DMS53 (cell line): Measurements from ENCODE around the gene ATP11A.
A peak's percentile ranks its signal among the peaks of the same experiment; 100 is the strongest.

Experiments used
- DNase-seq: peaks from one replicate; lab custom pipeline; 2025; lab: John Stamatoyannopoulos, UW

The ATP11A gene

DNA sequence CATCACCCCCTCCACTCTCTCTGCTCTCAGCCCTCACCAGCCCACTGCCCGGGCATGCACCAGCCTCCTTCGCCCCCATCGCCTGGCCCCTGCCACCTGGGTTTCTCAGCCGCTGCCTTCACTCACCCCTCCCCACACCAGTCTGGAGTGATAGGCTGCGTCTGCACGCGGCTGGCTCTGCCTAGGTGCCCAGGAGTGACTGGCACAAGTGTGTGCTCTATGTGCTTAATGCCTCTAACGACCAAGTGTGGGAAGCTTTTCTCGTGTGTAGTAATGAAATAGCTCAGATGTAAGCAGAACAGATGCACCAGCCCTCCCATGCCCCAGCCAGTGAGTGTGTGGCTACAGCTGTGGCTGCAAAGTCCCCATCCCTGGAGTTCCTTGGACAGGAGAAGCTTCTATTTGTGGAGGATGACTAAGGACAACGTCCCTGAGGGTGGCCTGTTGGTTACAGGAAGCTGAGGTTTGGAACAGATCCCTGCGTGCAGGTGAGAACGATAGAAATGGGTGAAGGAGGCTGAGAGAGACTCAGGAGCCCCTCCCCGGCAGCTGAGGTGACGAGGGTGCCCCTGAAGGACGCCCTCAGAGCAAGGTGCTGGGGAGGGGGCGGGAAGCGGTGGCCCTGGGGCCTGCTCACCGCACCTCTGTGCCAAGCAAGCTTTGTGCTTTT lies 35.6 kb downstream of the ATP11A start:
- DNase-seq = peak; percentile 74

DNA sequence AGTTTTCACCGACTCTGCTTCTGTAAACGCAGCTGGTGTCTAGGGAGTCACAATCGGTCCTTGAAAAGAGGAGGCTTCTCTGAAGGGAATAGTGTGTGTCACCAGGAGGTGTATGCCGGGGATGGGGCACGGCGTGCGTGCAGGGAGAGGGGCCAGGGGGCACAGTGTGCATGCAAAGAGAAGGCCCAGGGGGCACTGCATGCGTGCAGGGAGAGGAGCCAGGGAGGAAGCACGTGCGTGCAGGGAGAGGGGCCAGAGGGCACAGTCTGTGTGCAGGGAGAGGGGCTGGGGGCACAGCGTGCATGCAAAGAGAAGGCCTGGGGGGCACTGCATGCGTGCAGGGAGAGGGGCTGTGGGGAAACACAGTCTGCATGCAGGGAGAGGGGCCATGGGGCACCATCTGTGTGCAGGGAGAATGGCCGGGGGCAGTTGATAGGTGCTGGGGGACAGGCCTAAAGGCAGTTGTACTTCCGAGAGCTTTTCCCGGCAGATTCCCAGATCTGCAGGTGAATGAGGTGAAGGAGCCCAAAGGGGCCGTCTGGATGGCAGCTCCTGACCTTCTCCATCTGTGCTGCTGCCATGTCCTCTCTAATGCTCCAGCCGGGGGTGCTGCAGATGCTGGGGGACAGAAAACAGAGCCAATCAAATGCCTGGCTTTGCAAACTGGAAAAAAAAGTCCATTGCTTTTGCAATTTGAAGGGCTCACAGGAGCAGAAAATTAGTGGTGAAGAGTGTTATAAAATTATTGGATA lies 36.4 kb downstream of the ATP11A start:
- DNase-seq = peak; percentile 72

DNA sequence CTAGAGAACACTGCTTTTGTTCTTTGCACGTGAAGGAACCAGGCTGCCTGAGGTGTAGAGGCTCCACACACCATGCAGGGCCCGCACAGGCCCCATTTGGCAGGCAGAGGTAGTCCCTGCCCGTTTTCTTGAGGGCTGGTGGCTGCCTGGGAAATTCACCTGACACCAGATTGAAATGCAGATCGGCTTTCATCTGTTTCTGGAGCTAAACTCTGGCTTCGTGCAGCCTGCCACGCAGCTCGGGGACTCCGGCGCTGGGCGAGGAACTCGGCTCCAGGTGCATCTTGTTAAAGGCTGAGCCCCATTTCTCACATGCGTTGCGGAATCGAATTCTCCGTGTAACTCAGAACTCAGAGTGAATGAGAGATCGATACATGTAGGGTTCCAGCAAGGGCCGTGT lies 37.7 kb downstream of the ATP11A start:
- no peak for DNase-seq

DNA sequence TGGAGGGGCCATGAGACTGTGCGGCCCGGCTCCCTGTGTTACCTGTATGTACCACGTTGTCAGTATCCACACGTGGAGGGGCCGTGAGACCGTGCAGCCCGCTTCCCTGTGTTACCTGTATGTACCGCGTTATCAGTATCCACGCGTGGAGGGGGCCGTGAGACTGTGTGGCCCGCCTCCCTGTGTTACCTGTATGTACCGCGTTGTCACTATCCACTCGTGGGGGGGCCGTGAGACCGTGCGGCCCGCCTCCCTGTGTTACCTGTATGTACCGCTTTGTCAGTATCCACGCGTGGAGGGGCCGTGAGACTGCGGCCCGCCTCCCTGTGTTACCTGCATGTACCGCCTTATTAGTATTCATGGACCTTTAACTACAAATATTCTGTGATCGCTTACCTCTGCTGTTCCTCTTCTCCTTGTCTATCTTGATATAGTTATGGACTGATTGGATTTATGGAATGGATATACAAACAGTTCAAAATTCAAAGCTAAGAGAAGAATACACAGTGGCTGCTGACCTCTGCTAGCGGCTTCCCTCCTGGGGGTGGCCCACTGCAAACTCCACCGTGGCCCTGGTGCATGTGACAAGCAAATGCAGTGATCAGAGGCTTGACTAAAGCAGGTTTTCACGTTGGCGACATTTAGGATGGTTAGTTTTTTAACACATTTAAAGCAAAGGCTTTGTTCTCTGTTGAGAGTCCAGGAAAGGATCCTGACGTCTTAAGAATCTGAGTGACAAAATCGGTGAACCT lies 38.7 kb downstream of the ATP11A start:
- no peak for DNase-seq

DNA sequence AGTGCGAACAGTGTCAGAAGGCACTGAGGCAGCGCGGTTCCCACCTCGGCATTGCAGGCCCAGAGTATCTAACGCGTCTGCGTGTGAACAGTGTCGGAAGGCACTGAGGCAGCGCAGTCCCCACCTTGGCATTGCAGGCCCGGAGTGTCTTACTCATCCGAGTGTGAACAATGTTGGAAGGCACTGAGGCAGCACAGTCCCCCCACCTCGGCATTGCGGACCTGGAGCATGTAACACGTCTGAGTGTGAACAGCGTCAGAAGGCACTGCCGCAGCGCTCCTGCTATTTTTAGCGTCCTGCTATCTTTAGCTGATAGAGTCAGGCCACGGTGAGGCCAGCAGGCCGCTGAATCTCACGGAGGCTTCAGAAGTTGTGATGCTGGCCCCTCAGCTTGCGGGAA lies 39.6 kb downstream of the ATP11A start:
- no peak for DNase-seq

DNA sequence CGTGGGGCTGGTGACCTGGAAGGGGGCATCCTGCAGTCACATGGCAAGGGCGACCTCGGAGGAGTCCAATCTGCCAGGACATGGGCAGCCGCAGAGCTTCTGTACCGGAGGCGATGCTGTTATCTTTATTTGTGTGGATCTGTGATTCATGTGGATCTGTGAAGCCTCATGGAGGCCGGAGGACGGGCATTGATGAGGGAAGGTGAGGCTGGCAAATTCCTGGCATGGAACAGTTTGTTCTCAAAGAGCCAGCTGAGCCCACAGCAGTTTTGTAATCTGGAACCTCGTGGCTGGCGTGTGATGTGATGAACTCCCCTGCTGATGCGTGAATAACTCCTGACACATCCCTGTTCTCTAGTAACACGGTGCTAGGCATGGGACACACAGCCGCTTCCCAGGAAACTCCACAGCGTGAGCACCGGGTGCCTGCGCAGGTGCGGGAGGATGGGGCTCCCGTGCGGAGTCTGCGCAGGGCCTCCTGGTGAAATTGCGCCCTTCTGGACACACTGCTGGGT lies 40.4 kb downstream of the ATP11A start:
- DNase-seq = no peak

DNA sequence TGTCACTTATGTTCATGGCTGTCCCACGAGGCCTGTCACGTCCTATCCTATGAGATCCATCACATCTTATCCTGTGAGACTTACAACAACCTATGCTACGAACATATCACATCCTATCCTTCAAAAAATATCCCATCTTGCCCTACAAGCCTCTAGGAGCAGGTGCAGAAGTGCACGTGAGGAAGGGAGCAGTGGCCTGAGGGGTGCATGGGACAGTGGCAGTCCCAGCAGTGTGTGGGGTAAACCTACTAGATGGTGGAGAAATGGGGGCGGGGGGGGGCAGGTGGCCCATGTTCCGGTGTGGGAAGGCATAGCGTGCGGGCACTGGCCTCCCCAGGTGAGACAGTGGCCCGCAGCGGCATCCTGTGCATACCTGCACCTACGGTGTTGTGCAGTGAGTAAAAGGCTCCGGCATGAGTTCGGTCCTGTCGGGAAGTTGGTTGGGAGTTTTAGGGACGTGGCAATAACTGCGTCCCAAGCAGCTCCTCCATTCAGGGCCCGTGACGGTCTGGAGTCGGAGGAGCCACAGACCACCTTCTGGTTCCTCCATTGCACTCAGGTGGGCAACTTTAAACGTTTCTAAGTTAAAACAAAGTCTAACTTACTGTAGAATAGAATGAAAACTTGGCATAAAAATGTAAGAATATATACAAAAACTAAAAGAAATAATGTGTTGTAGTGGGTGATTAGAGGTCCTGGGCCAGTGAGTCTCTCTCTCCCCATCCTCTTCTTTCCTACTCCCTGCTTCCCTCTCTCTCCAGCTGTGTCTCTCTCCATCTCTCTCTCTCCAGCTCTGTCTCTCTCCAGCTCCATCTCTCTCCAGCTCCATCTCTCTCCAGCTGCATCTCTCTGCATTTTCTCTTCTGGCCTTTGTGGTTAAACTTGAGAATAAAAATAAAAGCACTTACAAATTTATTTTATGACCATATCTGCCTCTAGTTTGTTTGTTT lies 42.1 kb downstream of the ATP11A start:
- no peak for DNase-seq

DNA sequence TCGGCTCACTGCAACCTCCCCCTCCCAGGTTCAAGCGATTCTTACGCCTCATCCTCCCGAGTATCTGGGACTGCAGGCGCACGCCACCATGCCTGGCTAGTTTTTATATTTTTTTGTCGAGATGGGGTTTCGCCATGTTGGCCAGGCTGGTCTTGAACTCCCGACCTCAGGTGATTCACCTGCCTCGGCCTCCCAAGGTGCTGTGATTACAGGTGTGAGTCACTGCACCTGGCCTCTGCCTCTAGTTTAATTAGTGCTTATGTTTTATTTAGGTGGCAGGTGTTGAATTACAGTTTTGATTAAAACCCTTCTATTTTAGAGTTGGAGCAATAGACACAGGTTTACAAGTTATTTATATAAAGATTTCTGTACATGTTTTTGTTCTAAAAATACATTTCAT lies 42.8 kb downstream of the ATP11A start:
- no peak for DNase-seq

DNA sequence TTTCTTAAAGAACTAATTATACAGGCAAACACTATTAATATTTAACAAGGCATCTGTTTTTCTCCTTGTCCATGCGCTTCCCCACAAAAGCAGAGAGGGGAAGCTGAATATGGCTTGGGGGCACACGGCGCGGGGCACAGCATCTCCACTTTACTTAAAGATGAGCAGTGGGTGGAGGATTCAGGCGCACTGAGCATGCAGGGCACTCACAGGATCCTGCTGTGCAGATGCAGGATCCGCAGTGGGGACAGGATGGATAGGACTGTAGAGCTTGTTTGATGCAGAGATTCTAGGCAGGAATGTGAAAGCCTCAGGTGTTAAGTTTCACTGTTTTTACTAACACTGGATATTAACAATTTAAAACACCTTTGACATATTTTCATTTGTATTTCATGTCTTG lies 43.3 kb downstream of the ATP11A start:
- peak; percentile 42 for DNase-seq

DNA sequence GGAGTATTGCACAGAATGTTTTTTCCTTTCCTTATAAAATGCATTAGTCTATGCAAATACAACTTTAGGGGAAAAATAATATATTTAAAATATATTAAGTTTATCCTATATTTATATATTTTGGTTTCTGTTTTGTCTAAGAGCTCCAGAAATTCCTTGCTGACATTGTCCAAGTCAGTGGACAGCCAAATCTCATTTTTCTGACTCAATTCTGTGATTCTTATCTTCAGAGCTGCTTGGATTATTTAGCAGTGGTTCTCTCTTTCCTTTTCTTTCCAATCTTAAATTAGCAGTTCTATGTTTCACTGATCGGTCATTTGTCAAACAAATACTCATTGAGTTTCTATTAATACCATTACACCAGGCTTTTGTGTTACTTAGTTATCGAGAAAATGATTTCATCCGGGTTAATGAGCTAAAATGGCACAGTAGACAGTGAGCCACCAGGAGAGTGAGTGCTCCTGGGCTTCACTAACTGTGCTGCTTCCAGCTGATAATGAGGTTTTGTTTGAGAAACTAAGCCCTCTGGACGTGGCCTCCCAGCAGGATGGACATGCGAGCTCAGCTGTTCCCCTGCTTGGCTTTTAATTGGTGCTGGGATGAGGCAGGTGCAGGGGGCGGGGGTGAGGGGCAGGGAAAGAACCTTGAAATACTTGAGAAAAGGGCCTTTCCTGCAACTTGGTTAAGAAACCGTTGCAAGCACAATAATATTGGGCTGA lies 44.0 kb downstream of the ATP11A start:
- DNase-seq = peak; percentile 83

DNA sequence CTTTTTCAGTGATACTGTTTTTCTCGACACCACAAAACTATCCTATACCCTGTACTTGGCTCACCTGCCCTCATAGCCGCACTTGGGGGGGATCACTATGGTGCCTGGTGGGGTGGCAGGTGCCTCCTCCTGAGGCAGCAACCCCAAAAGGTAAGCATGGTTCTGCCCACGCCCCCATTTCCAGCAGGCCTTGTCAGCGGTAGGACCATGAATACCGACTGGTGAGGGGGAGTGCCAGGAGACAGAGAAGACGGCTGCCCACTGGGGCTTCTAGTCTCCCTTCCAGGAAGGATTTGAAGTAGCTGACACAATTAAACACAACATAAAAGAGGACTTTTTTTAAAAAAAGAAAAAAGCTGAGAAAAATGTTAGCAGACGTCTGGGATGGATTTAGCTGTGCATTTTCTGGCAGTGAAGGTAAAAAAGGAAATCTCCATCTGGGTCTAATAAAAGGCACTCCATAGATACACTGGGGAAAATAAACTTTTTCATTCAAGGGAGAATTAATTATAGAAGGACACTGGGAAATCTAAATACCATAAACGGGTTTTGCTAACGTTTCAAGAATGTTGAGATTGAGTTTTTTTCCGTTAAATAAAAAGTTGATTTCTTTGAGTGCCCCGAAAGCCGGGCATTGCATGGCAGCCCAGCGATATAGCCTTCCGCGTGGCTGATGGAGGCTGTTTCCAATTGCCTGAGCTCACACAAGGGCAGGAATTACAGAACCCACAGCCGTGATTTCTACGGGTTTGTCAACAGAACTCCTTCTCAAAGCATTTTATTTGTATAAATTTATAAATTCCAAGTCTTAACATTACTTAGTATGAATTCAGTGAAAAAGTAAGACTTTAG lies 45.1 kb downstream of the ATP11A start:
- peak; percentile 30 for DNase-seq

DNA sequence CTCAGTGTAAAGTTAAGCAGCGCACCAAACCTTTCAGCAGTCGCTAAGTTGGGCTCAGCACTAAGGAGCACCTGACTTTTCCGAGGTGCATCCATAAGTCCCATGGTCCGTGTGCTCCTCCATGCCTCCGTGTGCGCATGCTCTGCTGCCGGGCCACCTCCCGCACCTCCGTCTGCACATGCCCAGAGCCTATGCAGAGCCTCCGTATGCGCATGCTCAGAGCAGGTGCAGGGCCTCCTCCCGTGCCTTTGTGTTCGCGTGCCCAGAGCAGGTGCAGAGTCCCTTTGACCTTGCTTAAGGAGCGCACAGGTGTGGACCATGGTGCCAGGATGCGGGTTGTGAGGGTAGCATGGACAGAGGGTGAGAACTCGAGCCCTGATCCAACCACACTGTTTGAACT lies 46.0 kb downstream of the ATP11A start:
- peak; percentile 90 for DNase-seq

DNA sequence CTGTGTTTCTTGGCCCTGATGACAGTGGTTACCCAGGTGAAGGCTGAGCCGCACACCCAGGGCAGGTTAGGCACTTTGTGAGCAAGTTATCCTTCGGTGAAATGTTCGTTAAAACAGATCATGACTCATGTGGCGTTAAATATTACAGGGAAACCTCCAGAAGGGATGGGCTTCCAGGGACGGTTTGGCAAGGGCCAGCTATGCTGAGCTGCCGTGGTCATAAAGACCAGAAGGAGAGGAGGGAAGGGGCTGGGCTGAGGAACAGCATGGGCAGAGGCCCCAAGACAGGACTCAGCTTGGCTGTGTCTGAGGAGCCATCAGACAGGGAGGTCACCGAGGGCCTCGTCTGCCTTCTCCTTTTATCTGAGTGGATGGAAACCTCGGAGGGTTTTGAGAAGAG lies 47.5 kb downstream of the ATP11A start:
- DNase-seq = no peak

DNA sequence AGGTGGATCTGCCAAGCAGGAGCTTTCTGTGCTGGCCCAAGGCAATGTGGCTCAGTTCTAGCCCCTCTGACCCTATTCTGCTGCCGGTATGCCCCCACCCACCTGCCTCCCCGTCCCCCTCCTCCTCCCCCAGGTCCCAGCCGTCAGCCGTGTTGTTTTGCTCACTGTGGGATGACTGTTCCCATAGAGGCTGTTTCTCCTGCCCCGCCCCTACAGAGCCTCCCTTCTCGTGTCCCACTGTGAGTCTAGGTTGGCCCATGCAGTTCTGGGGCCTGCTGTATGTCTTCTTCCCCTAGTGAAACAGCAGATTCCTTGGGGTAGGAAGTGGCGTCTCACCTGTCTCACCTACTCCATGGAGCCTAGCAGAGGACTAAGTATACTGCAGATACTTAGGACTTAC lies 48.8 kb downstream of the ATP11A start:
- DNase-seq = no peak

DNA sequence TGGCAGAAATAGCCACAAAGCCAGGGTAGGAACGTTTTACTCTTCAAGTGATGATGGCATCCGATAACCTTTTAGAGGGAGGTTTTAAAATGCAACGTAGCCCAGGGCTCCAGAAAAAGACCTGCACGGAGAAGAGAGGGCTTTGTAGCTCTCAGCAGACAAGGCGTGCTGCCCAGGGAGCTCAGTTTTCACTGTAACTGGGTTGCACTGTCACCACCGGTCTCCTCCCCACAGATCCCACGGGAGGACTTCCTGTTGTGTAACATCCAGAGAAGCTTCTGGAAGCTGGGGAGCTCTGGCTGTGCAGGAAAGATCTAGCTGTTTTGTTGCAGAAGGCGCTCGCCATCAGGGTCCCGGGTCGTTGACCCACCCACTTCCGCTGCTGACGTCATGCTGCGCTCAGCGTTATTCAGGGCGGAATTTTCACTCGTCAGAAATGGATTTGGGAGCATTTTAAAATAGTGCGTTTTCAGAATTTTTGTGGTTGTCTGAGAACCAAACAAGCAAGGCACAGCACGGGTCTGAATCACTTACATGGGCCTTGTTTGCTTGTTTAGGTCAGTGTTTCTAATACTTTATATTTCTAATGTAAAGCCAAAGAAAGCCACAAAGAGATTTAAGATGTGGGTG lies 50.8 kb downstream of the ATP11A start:
- no peak for DNase-seq

DNA sequence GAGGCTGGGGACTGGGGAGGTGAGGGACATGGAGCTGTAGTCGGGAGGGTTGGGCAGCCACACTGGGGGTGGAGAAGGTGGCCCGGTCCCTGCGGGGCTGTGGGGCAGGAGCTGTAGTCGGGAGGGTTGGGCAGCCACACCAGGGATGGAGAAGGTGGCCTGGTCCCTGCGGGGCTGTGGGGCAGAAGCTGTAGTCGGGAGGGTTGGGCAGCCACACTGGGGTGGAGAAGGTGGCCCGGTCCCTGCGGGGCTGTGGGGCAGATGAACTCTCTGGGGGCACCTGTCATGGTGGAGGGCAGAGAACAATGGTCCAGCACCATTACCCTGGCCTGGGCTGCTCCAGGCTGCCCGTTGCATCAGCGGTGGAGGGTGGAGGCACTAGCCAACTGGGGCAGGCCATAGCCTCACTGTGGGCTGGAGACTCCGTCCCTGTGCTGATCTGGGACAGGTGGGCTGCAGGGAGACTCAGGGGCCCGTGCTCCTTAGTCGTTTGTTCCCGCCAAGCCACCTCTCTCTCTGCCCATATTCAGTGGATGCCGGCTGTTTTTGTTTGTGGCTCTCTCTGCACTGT lies 51.4 kb downstream of the ATP11A start:
- DNase-seq = no peak

DNA sequence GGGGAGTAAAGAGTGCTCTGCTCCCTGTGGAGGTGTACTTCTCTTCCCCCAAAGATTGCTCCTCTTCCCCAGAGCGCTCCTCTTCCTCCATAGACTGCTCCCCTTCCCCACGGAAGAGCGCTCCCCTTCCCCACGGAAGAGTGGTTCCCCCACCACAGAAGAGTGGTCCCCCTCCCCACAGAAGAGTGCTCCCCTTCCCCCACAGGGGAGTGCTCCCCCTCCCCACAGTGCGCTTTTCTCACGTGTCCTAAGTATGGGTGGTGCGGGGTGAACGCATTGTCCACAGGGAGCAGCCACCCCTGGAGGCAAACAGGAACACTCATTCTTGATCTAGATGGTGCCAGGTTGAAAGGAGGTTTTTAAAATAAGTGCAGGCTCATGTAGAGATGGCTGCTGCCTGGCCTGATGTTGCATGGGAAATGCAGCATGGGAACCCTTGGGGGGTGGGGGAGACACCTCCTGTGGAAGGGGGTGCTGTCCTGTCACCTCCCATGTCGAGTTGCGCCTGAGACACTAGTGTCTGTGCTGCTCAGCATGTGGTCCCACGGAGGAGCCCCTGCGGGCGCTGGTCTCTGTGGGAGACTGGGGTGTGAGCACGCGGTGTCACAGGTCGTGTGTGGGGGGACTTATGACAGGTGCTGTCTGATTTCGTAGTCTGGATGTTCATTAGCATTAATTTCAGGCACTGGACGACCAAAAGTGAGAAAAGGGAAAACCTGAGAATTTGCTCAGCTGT lies 52.2 kb downstream of the ATP11A start:
- no peak for DNase-seq

DNA sequence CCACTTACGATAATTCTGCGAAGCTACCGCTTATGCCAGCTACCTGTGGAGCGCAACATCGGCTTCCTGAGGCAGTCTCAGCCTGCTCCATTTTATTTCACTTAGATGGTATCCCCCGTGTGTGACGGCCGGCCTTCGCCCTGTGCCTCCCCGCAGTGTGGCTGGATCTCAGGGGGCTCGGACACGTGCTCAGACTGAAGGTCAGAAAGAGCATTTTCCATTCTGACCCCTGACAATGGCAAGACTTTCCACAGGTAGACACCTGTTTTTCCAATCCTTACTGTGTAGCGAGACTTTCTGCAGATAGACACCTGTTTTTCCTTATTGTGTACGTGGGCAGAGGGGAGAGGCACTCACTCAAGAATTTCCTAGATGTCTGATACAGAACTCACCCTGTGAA lies 52.7 kb downstream of the ATP11A start:
- DNase-seq = no peak
